C4-2B (cell line): ENCODE results near the gene JAK1.
A peak's percentile ranks its signal among the peaks of the same experiment; 100 is the strongest.

Source experiments
- H3K27ac ChIP-seq: fragments of 450-650 bp; 2 replicates; pipeline ENCODE4 v1.5.1; 2017
- ZFX ChIP-seq: fragments of 450-650 bp; IDR thresholded peaks from 2 replicates; pipeline ENCODE4 v1.6.1; 2017
- TF ChIP-seq, protein P1 (sequence below): fragments of 450-650 bp; conservative IDR thresholded peaks from 2 replicates; pipeline ENCODE4 v1.5.1; 2017; ENCODE audit warnings: mild to moderate bottlenecking

The JAK1 gene

DNA sequence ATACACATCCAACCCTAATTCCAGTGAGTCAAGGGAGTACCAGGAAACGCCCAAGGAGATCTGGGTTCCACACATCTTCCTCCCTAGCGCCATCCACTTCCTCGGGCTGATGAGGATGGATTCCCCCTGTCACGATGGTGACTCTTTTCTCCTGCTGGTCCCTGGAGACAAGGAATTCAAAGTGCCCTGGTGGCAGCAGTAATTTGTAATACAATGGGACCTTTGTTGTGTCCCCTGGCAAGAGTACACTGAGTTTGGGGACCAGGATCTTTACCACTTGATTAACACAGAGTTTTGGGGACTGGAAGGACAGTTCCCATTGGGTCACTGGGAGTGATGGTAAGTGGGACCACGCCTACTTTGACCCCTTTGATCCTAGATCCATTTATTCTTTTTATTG, 9.4 kb upstream of the JAK1 start:
- no peak overlapping the region for H3K27ac ChIP-seq
- TF ChIP-seq, protein P1, sequence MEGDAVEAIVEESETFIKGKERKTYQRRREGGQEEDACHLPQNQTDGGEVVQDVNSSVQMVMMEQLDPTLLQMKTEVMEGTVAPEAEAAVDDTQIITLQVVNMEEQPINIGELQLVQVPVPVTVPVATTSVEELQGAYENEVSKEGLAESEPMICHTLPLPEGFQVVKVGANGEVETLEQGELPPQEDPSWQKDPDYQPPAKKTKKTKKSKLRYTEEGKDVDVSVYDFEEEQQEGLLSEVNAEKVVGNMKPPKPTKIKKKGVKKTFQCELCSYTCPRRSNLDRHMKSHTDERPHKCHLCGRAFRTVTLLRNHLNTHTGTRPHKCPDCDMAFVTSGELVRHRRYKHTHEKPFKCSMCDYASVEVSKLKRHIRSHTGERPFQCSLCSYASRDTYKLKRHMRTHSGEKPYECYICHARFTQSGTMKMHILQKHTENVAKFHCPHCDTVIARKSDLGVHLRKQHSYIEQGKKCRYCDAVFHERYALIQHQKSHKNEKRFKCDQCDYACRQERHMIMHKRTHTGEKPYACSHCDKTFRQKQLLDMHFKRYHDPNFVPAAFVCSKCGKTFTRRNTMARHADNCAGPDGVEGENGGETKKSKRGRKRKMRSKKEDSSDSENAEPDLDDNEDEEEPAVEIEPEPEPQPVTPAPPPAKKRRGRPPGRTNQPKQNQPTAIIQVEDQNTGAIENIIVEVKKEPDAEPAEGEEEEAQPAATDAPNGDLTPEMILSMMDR: no peak
- no peak for TF ChIP-seq ZFX

DNA sequence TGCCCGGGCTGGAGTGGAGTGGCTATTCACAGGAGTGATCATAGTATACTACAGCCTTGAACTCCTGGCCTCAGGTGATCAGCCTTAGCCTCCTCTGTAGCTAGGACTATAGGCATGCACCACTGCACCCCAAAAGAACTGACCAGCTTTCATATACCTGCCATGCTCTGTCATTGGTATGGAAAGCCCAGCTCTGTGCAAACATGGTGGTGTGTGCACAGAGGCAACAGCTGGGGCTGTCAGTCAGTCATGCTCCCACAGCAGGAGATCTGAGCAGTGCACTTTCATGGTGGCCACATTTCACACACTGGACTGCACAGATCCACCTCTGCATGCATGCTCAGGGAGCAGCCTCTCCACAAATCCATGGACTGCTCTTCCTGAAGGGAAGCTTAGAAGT, 8.8 kb upstream of the JAK1 start:
- H3K27ac ChIP-seq: no peak overlapping the region
- TF ChIP-seq, protein P1: no peak
- no peak for TF ChIP-seq ZFX

DNA sequence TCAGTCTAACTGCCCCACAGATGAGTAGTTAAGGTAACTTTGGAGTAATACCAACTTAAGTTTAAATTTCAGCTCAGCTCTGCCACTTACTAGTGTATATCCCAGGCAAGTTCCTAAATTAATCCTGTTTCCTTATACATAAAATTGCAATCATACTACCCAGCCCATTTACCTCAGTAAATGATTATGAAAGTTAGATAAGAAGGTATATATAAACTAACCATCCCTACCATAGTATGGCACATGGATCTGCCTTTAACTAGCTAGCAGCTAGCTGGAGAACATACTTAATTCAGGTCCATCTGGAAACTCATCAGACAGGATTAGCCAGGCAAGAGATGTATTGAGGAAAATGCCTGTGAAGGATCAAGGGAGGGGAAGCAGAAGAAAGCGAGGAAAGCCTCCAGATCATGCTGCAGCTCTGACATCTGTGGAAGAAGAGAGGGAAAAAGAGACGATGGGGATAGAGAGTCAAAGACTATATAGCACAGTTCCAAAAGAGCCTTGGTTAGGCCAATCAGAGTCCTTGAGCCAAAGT, 8.0 kb upstream of the JAK1 start:
- H3K27ac ChIP-seq: no peak overlapping the region
- TF ChIP-seq, protein P1: no peak
- TF ChIP-seq ZFX: no peak

DNA sequence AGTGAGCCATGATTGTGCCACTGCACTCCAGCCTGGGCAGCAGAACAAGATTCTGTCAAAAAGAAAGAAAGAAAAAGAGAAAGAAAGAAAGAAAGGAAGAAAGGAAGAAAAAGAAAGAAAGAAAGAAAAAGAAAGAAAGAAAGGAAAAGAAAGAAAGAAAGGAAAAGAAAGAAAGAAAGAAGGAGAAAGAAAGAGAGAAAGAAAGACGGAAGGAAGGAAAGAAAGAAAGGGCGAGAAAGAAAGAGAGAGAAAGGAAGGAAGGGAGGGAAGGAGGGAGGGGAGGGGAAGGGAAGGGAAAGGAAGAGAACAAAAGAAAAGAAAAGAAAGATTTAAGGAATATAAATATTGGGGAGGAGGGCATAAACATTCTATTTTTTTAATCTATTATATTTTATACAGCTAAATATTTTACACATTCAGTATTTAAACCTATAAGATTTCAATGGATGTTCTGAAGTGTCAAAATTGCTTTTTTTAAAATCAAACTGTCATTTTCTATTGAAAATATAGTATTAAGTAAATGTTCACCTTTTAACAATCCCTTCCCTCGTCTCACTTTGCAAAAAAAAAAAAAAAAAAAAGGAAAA, 6.8 kb upstream of the JAK1 start:
- H3K27ac ChIP-seq: no peak overlapping the region
- TF ChIP-seq, protein P1: no peak
- TF ChIP-seq ZFX: no peak

DNA sequence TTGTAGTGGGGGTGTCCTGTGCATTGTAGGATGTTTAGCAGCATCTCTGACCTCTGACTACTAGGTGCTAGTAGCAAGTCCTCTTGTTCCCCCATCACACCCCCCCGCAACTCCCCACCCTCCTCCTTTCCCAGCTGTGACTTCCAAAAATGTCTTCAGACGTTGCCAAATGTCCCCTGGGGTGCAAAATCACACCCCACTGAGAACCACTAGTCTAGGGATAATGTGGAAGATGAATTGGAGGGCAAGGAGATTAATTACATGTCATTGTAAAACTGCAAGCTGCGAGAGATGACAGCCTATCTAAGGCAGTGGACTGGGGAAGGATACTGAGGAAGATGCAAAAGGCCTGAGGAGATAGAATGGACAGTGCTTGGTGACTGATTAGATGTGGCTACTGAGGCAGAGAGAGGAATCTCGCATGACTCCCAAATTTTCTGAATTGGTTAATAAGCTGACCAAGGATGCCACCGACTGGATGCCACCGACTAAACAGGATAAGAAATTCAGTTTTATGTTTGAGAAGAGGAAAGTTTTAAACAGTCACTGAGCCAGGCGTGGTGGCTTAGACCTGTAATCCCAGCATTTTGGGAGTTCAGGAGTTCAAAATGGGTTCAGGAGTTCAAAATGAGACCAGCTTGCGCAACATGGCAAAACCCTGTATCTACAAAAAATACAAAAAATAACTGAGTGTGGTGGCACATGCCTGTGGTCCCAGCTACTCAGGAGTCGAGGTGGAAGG, 3.1 kb upstream of the JAK1 start:
- no peak overlapping the region for H3K27ac ChIP-seq
- TF ChIP-seq ZFX: no peak
- TF ChIP-seq, protein P1: no peak

DNA sequence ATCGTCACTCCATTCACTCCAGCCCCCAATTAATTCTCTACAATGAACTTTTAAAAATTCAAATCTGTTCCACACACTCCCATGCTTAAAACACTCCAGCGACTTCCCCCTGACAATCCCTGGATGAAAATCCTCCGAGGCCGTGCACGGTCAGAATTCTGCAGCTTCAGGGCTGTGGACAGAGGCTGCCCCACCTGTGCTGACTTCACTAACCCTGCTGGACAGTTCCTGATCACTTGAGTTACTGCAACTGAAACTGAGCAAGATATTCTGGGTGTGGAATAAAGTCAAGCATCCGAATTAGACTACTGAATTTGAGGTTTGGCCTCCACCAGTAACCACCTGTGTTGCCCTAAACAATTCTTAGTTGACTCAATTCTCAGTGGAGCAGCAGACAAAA, 1.0 kb upstream of the JAK1 start:
- TF ChIP-seq, protein P1: no peak
- TF ChIP-seq ZFX: no peak
- no peak overlapping the region for H3K27ac ChIP-seq

DNA sequence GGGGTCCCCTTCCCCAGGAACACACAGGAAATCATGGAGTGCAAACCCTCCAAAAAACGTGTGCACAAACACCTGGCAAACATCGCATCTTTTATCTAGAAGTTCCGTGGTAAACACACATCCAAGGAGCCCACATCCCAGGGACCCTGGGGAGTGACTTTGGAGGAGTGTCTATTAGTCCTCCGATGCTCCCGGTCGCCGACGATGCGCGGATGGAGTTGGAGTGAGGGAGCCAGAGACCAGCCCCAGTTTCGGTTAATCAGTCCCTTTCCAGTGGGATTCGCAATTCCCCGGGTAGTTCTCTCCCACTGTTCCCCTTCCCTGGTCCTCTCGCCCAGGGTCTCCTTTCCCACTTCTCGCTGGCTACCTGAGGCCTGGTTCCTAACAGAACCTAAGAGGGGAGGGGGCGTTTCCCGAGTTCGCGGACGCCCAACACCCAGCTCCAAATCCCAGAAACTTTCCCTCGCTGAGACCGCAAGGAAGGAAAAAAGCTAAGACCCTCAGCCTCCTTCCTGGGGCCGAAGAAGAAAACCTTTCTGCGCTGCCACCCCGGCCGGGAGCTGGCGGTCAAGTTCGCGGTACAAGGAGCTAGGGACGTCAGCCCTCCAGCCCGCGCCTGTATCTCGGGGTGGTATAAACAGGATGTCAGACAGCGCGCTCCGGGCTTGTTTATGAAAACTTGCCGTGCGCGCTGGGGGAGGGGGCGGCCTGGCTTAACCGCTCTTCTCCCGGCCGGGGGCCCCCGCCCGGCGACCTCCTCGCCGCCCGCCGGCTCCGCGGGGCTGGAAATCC, 787 bp downstream of the JAK1 start:
- TF ChIP-seq, protein P1: no peak
- TF ChIP-seq ZFX: no peak
- peak overlapping the region; percentile 78 for H3K27ac ChIP-seq
